DOHH2 (cell line): ENCODE results near the gene TOP2A.

Experiments used
- H3F3A ChIP-seq: fragments of 200-600 bp; sonication (generic), shearing (Covaris generic); 2 replicates; pipeline ENCODE4 v1.6.0; 2016; ENCODE audit warnings: antibody characterized with exemption, mild to moderate bottlenecking; ENCODE audit not compliant: control insufficient read depth, insufficient read depth
- H3K27ac ChIP-seq: fragments of 200-600 bp; sonication (generic); 2 replicates; pipeline ENCODE4 v1.5.1; 2014; ENCODE audit warnings: low read depth, mild to moderate bottlenecking, low read length, moderate library complexity
- H3K27me3 ChIP-seq: fragments of 200-600 bp; sonication (generic); 2 replicates; pipeline ENCODE4 v1.6.1; 2014; ENCODE audit warnings: mild to moderate bottlenecking, low read length, mixed read lengths; ENCODE audit not compliant: control insufficient read depth
- H3K36me3 ChIP-seq: fragments of 200-600 bp; sonication (generic); 2 replicates; pipeline ENCODE4 v1.6.1; 2014; ENCODE audit warnings: mild to moderate bottlenecking, low read length, moderate library complexity, mixed read lengths; ENCODE audit not compliant: control insufficient read depth
- H3K4me1 ChIP-seq: fragments of 200-600 bp; sonication (generic); 2 replicates; pipeline ENCODE4 v1.6.1; 2014; ENCODE audit warnings: mild to moderate bottlenecking, low read length, mixed read lengths; ENCODE audit not compliant: control insufficient read depth
- H3K4me2 ChIP-seq: fragments of 200-600 bp; sonication (generic); 2 replicates; pipeline ENCODE4 v1.6.0; 2014; ENCODE audit warnings: mild to moderate bottlenecking, low read length, moderate library complexity
- H3K4me3 ChIP-seq: fragments of 200-600 bp; sonication (generic); 2 replicates; pipeline ENCODE4 v1.5.1; 2014; ENCODE audit warnings: mild to moderate bottlenecking, low read length, mixed read lengths
- H3K79me2 ChIP-seq: fragments of 200-600 bp; sonication (generic); 2 replicates; pipeline ENCODE4 v1.6.1; 2014; ENCODE audit warnings: mild to moderate bottlenecking, low read length, mixed read lengths; ENCODE audit not compliant: control insufficient read depth
- H3K9me2 ChIP-seq: fragments of 200-600 bp; sonication (generic); replicated peaks from 2 replicates; pipeline ENCODE4 v1.6.1; 2014; ENCODE audit warnings: mild to moderate bottlenecking, low read length, mixed read lengths; ENCODE audit not compliant: control insufficient read depth
- H3K9me3 ChIP-seq: fragments of 200-600 bp; sonication (generic); 2 replicates; pipeline ENCODE4 v1.6.1; 2014; ENCODE audit warnings: antibody characterized with exemption, low read length, mixed read lengths; ENCODE audit not compliant: control insufficient read depth, insufficient read depth
- H4K20me1 ChIP-seq: fragments of 200-600 bp; sonication (generic); 2 replicates; pipeline ENCODE4 v1.6.0; 2014; ENCODE audit warnings: low read depth, mild to moderate bottlenecking, antibody characterized with exemption, low read length, moderate library complexity; ENCODE audit not compliant: control insufficient read depth, insufficient read depth
- EZH2phosphoT487 ChIP-seq: fragments of 200-600 bp; sonication (generic); IDR thresholded peaks from 2 replicates; pipeline ENCODE4 v1.6.1; 2017; ENCODE audit warnings: borderline replicate concordance, mild to moderate bottlenecking, antibody characterized with exemption, low read length, moderate library complexity, mixed read lengths
- TF ChIP-seq, protein P1 (sequence below): fragments of 200-600 bp; sonication (generic); IDR thresholded peaks from one replicate; pipeline ENCODE4 v1.5.1; 2014; ENCODE audit warnings: antibody characterized with exemption, mild to moderate bottlenecking, low read depth, low read length; ENCODE audit not compliant: poor library complexity, severe bottlenecking

The TOP2A gene

DNA sequence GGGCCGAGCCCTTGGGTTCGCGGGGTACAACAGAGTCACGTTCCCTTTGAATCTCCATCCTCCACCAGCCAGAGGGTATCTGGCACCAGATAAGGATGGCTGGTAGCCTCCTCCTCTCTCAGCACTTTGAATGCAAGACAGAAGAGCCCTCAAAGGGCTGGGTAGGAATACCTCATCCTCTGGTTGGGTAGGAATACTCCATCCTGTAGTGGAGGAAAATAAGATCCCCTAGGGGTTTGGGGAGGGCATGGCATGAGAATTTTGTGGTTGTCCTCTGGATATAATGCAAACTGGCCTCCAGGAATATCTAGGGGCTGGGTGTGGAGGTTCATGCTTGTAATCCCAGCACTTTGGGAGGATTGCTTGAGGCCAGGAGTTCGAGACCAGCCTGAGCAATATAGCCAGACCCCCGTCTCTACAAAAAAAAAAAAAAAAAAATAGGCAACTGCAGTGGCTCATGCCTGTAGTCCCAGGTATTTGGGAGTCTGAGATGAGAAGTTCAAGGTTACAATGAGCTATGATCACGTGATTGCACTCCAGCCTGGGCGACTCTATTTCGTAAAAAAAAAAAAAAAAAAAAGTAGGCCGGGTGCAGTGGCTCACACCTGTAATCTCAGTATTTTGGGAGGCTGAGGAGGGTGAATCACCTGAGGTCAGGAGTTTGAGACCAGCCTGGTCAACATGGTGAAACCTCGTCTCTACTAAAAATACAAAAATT lies 28.2 kb upstream of the TOP2A start:
- no peak overlapping the region for H3K4me2 ChIP-seq
- no peaks in the 10 kb centered on the region for H3K9me3 ChIP-seq
- H3K79me2 ChIP-seq: no peaks in the 10 kb centered on the region
- no peak overlapping the region for H3K27ac ChIP-seq
- H3K36me3 ChIP-seq: no peaks in the 10 kb centered on the region
- H3K9me2 ChIP-seq: no peaks in the 10 kb centered on the region
- H3K4me1 ChIP-seq: peaks cover 7% of the 10 kb centered on the region
- TF ChIP-seq, protein P1, sequence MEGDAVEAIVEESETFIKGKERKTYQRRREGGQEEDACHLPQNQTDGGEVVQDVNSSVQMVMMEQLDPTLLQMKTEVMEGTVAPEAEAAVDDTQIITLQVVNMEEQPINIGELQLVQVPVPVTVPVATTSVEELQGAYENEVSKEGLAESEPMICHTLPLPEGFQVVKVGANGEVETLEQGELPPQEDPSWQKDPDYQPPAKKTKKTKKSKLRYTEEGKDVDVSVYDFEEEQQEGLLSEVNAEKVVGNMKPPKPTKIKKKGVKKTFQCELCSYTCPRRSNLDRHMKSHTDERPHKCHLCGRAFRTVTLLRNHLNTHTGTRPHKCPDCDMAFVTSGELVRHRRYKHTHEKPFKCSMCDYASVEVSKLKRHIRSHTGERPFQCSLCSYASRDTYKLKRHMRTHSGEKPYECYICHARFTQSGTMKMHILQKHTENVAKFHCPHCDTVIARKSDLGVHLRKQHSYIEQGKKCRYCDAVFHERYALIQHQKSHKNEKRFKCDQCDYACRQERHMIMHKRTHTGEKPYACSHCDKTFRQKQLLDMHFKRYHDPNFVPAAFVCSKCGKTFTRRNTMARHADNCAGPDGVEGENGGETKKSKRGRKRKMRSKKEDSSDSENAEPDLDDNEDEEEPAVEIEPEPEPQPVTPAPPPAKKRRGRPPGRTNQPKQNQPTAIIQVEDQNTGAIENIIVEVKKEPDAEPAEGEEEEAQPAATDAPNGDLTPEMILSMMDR: no peak
- no peak for TF ChIP-seq EZH2phosphoT487
- H3F3A ChIP-seq: no peaks in the 10 kb centered on the region
- H3K27me3 ChIP-seq: peaks cover 74% of the 10 kb centered on the region
- no peak overlapping the region for H3K4me3 ChIP-seq
- H4K20me1 ChIP-seq: no peaks in the 10 kb centered on the region

DNA sequence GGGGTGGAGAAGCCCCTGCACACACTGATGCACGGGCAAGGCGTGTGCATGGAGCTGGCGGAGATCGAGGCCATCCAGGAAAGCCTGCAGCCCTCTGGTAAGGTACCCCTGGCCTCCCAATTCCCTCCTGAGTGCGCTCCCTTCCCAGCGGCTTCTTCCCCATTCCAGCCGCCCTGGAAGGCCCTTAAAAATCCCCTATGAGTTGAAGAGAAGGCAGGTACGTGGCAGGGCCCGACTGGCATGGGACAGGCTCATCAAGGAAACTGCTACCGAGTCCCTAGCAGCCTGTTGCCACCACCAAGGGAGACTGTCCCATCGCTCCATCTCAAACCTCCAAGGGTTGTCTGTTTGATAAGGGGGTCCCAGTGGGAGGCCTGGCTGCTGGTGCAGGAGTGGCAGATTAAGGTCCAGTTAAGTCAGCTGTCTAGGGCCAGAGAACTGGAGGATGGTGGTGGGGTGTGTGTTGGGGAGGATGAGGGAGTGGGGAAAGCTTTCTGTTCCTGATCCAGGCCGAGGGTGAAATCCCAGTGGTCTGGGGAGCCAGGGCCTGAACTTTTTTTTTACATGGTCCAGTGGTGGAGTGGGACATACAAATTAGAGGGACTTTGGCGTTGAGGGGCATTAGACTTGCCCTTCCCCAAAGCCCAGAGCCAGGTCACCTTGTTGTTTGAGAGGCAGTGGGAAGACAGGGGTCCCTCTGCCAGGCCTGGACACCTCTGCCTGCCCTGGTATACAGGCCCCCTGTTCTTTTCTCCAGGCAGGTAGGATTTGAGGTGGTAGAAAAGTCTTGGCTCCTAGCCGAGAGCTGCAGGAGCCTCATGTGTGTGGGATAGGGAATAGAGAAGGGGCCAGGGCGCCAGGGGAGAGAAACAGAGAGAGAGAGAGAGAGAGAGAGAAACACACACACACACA lies 26.5 kb upstream of the TOP2A start:
- TF ChIP-seq, protein P1: peak; percentile 34
- no peak for TF ChIP-seq EZH2phosphoT487
- Histone ChIP-seq H3K9me2 (no peaks in the 10 kb centered on the region), H3K79me2 (no peaks in the 10 kb centered on the region), H3K36me3 (no peaks in the 10 kb centered on the region), H3K4me2 (peak overlapping the region; percentile 45), H3F3A (no peaks in the 10 kb centered on the region), H3K4me3 (no peak overlapping the region), H3K9me3 (no peaks in the 10 kb centered on the region), H3K4me1 (peaks cover 7% of the 10 kb centered on the region), H3K27me3 (peaks cover 74% of the 10 kb centered on the region), H4K20me1 (no peaks in the 10 kb centered on the region), H3K27ac (no peak overlapping the region)

DNA sequence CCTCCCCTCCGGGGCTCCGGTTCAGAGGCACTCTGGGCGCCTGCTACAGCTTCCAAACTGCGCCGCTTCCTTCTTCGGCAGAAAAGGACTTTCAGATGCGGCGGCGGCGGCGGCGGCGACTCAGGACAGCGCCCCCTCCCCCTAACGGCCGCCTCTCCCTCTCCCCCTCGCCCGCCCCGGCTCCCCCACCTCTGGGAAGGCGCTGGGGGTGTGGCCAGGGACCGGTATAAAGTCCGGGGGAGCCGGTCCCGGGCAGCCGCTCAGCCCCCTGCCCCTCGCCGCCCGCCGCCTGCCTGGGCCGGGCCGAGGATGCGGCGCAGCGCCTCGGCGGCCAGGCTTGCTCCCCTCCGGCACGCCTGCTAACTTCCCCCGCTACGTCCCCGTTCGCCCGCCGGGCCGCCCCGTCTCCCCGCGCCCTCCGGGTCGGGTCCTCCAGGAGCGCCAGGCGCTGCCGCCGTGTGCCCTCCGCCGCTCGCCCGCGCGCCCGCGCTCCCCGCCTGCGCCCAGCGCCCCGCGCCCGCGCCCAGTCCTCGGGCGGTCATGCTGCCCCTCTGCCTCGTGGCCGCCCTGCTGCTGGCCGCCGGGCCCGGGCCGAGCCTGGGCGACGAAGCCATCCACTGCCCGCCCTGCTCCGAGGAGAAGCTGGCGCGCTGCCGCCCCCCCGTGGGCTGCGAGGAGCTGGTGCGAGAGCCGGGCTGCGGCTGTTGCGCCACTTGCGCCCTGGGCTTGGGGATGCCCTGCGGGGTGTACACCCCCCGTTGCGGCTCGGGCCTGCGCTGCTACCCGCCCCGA lies 25.7 kb upstream of the TOP2A start, which contains the start of gene IGFBP4:
IGFBP4 (plus strand) TSS at position 255 of the 792 bp plus-strand sequence; CDS start at position 541, 286 bp downstream.
- H3K27ac ChIP-seq: no peak within 1 kb of the TSS
- H3F3A ChIP-seq: no peaks in the 10 kb centered on the region
- H3K79me2 ChIP-seq: no peaks in the 10 kb centered on the region
- no peaks in the 10 kb centered on the region for H3K9me3 ChIP-seq
- peaks cover 7% of the 10 kb centered on the region for H3K4me1 ChIP-seq
- TF ChIP-seq, protein P1: no peak
- TF ChIP-seq EZH2phosphoT487: no peak; the same call in 1 of the 2 replicates
- H3K9me2 ChIP-seq: no peaks in the 10 kb centered on the region
- peaks cover 66% of the 10 kb centered on the region for H3K27me3 ChIP-seq
- H4K20me1 ChIP-seq: no peaks in the 10 kb centered on the region
- no peaks in the 10 kb centered on the region for H3K36me3 ChIP-seq
- H3K4me2 ChIP-seq: peak within 1 kb of the TSS; percentile 45
- H3K4me3 ChIP-seq: no peak within 1 kb of the TSS
